Activated T-cell treated with anti-CD3 and anti-CD28 coated beads for 24 hours (primary cell): ENCODE results near the gene SOWAHB.
"Not testable (repeated sequence)": the region's sequence is repeated elsewhere in the genome, so short reads cannot be mapped to it uniquely, and the experiment has no call there.

Experiments
- DNase-seq: peaks from one replicate; pipeline ENCODE4 v3.0.0-alpha.2; 2020; ENCODE audit warnings: low read depth

The SOWAHB gene

GRCh38 chr4:76895619-76896018 is 2.3 kb downstream of the SOWAHB start:
- DNase-seq = no peak

- DNase-seq = no peak
These were observed 3.2 kb downstream of the SOWAHB start for GRCh38 chr4:76894537-76895255.

- no peak for DNase-seq
These were observed 5.3 kb downstream of the SOWAHB start for GRCh38 chr4:76892601-76893000.

GRCh38 chr4:76892001-76892400 is 5.9 kb downstream of the SOWAHB start:
- DNase-seq = no peak

GRCh38 chr4:76886848-76887441 is 11.0 kb downstream of the SOWAHB start:
- no peak for DNase-seq

GRCh38 chr4:76886214-76886613 is 11.7 kb downstream of the SOWAHB start:
- DNase-seq = no peak

- no peak for DNase-seq
These were observed 14.8 kb downstream of the SOWAHB start for GRCh38 chr4:76883147-76883546.

- DNase-seq = no peak
These were observed 15.3 kb downstream of the SOWAHB start for GRCh38 chr4:76882630-76883029.

GRCh38 chr4:76881375-76881774 is 16.6 kb downstream of the SOWAHB start:
- no peak for DNase-seq

- no peak for DNase-seq
These were observed 18.1 kb downstream of the SOWAHB start for GRCh38 chr4:76879731-76880364.

- not testable (repeated sequence) for DNase-seq
These were observed 19.2 kb downstream of the SOWAHB start for GRCh38 chr4:76878641-76879165.

GRCh38 chr4:76874176-76874575 is 23.8 kb downstream of the SOWAHB start:
- DNase-seq = no peak

GRCh38 chr4:76873495-76873894 is 24.4 kb downstream of the SOWAHB start:
- DNase-seq = no peak

GRCh38 chr4:76872556-76872955 is 25.4 kb downstream of the SOWAHB start:
- DNase-seq = no peak

GRCh38 chr4:76868780-76869179 is 29.2 kb downstream of the SOWAHB start:
- not testable (repeated sequence) for DNase-seq

GRCh38 chr4:76867880-76868655 is 29.9 kb downstream of the SOWAHB start:
- no peak for DNase-seq

- DNase-seq = no peak
These were observed 30.6 kb downstream of the SOWAHB start for GRCh38 chr4:76867377-76867776.

GRCh38 chr4:76866641-76867040 is 31.3 kb downstream of the SOWAHB start:
- DNase-seq = no peak

GRCh38 chr4:76858319-76858718 is 39.6 kb downstream of the SOWAHB start:
- DNase-seq = no peak

GRCh38 chr4:76857074-76857409 is 40.9 kb downstream of the SOWAHB start:
- DNase-seq = no peak

- DNase-seq = no peak
These were observed 41.5 kb downstream of the SOWAHB start for GRCh38 chr4:76856243-76857073.

- DNase-seq = no peak
These were observed 43.1 kb downstream of the SOWAHB start for GRCh38 chr4:76854858-76855257.
